ENCODE measurements around the gene UTP25. TPM values are rescaled to one million over a fixed set of nuclear protein-coding genes. Genes with fewer than 3 reads are reported as not detected.

Gene UTP25
- total RNA-seq, 1 donor from 2014 or later, result 8.2 TPM

DNA sequence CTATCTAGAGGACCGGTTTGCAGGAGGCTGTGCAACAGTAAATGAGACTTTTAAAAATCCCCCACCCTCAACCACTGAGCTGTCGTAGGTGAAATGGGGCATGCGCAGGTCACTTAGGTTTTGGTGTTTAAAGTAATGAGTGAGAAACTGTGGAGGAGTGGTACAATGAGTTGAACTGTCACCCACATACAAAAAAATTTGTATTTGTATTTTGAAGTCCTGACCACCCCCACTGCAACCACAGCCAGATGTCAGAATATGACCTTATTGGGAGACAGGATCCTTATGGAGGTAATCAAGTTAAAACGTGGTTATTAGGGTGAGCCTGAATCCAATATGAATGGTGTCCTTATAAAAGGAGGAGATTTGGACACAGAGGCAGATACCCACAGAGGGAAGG, 20.3 kb upstream of the UTP25 start:
- DNase-seq, result no peak

DNA sequence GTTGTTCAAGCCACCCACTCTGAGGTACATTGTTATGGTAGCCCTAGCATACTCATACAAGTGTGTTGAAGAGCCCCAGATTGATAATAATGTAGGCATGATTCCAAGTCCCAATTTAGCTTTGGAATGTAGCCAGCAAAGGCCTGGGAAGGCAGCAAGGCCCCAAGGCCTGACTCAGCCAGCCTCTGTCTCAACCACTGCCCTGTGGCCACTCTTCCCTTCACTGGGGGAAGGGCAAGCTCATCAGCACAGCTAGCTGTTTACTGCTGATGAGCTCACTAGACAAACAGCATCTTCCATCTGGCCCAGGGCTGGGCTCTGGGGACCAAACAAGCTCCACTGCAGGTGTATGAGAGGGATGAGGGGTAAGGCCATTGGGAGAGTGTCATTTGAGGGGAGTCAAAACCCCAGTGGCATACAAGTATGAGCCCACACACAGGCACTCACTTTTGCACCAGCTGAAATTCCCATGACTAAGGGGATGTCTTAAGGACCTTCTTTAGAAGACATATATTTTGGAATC, 19.7 kb upstream of the UTP25 start:
- peak; percentile 97 for DNase-seq

DNA sequence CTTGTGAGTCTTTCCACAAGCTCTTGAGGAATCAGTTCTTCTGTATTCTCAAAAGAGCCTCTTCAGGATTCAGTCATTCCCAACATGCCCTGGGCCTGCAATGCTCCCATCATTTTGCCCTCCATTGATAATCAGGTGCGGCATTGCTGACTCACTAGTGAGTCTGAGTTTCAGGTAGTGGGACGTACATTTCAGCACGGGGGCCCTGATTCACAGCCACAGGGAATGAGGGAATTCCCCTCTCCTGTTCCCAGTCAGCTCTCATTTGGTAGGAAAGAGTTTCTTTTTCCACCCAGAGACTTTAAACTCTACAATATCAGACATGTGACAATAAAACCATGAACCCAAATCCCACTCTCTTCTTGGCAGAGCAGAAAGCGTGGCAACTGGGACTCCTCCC, 18.2 kb upstream of the UTP25 start:
- DNase-seq, result no peak

- DNase-seq, result no peak
Measured at GRCh38 chr1:209810783-209811182, 17.0 kb upstream of the UTP25 start.

DNA sequence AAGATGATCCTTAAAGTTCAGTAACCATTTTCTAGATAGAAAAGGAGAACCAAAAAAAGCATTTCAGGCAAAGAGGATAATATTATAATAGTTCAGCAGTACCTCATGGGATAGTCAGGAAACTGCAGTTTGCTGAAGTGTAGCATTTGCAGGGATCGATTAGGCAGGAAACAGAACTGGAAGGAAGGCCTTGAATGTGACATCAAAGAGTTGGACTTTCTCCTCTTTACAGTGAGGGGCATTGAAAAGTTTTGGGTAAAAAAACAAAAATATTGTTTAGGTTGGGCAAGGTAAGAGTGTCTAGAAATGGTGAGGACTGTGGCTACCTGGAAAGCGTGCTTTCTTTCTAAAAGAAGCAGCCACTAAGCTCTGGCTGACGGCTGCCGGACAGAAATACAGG, 13.9 kb upstream of the UTP25 start:
- no peak for DNase-seq

- peak; percentile 28 for DNase-seq
Measured at GRCh38 chr1:209815490-209815889, 12.3 kb upstream of the UTP25 start.

DNA sequence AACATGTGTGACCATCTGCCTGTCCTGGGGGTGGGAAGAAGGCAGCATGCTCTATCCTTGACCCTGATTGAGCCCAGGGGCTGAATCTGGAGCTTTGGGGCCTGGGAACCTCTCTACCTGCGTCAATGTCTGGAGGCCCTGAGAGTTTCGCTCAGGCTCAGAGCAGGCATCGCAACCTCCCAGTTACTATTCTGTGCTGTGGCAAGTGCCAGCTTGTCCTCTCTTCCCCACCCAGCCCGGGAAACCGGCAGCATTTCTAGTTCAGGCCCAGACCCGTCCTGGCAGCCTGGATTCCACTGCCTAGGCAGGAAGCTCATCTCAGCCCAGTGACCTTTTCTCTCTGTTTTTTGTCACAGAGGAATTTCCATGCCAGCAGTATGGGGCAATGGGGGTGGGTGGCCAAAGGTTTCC, 11.8 kb upstream of the UTP25 start:
- no peak for DNase-seq

GRCh38 chr1:209816923-209817322, 10.8 kb upstream of the UTP25 start:
- DNase-seq, result no peak

GRCh38 chr1:209817691-209818090, 10.1 kb upstream of the UTP25 start:
- no peak for DNase-seq

- no peak for DNase-seq
Measured at GRCh38 chr1:209819058-209819457, 8.7 kb upstream of the UTP25 start.

- no peak for DNase-seq
Measured at GRCh38 chr1:209820986-209821385, 6.8 kb upstream of the UTP25 start.

DNA sequence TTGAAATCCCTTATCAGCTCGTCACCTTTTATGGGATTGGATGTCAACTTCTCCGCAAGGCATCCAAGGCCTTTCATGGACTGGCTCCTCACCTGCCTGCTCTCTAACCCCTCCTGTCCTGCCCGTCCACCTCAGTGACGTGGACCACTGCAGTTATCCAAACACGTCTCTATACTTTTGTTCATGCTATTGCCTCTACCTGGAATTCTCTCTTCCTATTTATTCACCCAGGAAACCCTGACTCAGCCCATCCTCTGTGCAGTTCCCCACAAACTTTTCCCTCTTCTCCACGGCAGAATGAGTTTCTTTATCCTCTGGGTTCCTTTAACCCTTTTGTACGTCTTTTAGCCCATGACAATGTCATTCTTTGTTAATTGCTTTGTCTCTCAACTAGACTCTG, 5.1 kb upstream of the UTP25 start:
- DNase-seq, result no peak

DNA sequence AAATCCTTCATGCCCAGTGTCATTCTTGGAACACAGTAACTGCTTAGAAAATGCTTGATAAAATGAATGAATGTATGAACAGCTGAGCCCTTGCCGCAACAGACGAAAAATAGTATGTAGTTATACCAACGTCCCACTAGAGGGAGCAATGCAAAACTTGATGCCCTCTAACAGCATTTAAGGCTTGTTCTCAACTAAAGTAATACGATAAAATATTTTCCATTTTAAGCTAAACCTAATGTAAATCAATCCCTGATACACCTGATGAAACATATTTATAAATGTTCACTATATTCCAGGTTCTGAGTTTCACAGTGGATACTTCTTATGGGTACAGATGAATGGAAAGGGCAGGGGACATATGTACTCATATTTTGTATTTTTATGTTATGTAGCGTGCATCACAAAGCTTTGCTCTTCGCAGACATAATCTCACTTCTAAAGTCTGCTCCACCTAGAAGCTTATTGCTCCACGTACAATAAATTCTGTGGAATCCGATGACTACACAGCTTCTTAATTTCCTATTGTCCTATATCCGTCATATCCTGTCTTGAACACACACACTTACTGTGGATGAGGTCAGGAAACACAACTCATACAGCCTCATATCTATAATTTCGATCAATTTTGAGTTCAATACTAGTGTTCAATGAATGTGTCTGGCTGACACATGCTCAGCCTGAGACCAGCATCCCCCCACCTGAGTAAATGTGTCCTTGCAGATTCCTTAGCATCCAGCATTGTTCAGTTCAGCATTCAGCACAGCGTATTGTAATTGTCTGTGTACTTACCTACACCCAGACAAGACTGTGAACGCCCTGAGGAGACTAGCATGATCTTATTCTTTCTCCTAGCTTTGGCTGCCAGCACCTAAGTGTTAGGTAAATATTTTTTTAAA, 4.4 kb upstream of the UTP25 start:
- peak; percentile 94 for DNase-seq

GRCh38 chr1:209825591-209826434, 2.0 kb upstream of the UTP25 start:
- no peak for DNase-seq

DNA sequence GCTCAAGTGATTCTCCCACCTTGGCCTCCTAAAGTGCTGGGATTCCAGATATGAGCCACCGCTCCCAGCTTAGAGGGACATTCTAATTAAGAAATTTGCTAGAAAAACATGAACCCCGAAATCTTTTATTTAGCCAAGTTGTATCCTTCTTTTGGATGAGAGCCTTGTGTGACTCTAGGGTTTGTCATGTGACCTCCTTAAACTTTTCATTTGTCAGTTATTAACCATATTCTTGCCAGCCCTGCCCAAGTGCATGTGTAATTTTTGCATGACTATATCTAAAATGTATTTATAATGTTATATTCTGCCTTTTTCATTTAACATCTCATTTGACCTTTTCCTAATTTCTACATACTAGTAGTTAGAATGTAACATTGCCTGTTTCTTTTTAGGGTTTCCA, 1.9 kb downstream of the UTP25 start:
- DNase-seq, result no peak

- no peak for DNase-seq
Measured at GRCh38 chr1:209830722-209831121, 3.0 kb downstream of the UTP25 start.

DNA sequence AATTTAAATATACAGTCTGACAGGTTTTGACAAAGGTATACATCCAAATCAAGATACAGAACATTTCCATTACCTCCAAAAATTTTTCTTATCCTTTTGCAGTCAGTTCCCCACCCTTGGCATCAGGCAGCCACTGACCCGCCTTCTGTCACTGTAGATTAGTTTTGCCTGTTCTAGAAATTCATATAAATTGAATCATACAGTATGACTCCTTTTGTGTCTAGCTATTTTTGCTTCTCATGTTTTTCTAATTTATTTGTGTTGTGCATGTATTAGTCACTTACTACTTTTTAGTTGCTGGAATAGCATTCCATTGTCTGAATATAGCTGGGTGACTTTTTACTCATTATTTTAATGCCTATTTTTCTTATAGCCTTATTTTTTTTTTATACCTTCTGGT, 3.8 kb downstream of the UTP25 start:
- DNase-seq, result no peak

DNA sequence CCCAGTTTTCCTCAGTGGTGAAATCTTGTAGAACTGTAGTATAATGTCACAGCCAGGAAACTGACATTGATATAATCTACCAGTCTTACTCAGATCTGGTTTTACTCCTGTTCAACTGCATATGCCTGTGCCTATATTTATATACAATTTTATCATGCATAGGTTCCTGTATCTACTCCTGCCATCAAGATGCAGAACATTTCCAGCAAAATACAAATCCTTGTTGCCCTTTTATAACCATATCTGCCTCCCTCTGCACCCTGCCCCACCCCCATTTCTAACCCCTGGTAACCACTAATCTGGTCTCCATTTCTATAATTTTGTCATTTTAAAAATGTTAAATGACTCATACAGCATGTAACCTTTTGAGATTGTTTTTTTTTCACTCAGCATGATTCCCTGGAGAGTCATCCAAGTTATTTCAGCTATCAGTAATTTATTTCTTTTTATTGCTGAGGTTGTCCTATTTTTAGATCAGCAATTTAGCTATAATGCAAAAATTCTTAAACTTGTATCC, 8.1 kb downstream of the UTP25 start:
- DNase-seq, result no peak

GRCh38 chr1:209837671-209838070, 9.9 kb downstream of the UTP25 start:
- no peak for DNase-seq

GRCh38 chr1:209838537-209838936, 10.8 kb downstream of the UTP25 start:
- no peak for DNase-seq

DNA sequence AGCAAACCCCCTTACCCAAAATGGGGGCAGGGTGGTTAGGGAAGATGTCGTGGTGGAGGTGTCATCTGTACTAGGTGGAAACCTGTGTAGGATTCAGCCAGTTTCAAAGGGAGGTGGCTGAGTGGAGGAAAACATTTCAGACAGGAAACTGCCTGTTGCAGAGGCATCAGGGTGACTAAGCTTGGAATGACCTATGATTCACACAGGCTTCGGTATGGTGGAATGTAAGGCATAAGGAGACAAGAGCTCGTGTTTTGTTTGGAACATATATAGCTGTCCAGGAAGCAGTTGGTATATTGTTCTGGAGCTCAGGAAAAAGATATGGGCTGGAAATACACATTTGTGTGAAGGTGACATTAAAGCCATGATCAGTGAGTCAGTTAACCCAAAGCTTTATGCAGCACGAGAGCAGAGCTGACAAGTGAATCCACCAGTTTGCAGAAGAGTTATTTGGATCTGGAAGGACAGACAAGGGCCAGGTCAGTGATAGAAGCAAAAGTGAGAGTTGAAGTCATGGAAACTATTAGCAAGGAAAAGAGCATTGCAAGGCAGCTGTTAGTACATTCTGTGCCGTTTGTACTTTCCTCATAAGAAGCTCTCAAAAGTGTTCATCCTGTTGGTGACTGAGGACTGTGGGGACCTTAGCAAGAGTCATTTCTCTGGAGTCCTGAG, 12.2 kb downstream of the UTP25 start:
- peak; percentile 98 for DNase-seq

- DNase-seq, result peak; percentile 52
Measured at GRCh38 chr1:209840611-209841010, 12.8 kb downstream of the UTP25 start.
